HG03064 (cell line): ENCODE data around the gene RSAD1.

Source experiments
- ATAC-seq: cut with Tn5 transposase; IDR thresholded peaks from one replicate; pipeline ENCODE4 v1.9.1; 2021; ENCODE audit warnings: low read depth; ENCODE audit not compliant: unreplicated experiment

Gene RSAD1

GRCh38 chr17:50488880-50489279 lies 10.2 kb downstream of the RSAD1 start:
- ATAC-seq: no peak

GRCh38 chr17:50491505-50491904 lies 12.8 kb downstream of the RSAD1 start:
- ATAC-seq: no peak

- no peak for ATAC-seq
Observed at GRCh38 chr17:50492214-50492613, 13.6 kb downstream of the RSAD1 start.

GRCh38 chr17:50493744-50494143 lies 15.1 kb downstream of the RSAD1 start:
- no peak for ATAC-seq

- no peak for ATAC-seq
Observed at GRCh38 chr17:50495217-50495823, 16.7 kb downstream of the RSAD1 start.

GRCh38 chr17:50495918-50496317 lies 17.3 kb downstream of the RSAD1 start:
- no peak for ATAC-seq

- no peak for ATAC-seq
Observed at GRCh38 chr17:50498021-50498874, 19.6 kb downstream of the RSAD1 start.

GRCh38 chr17:50499270-50499669 lies 20.6 kb downstream of the RSAD1 start:
- ATAC-seq: no peak

GRCh38 chr17:50499721-50500120 lies 21.1 kb downstream of the RSAD1 start:
- no peak for ATAC-seq

GRCh38 chr17:50501054-50501453 lies 22.4 kb downstream of the RSAD1 start:
- ATAC-seq: no peak

- no peak for ATAC-seq
Observed at GRCh38 chr17:50502301-50502990, 23.8 kb downstream of the RSAD1 start.

GRCh38 chr17:50505591-50506130 lies 27.0 kb downstream of the RSAD1 start:
- no peak for ATAC-seq

- ATAC-seq: no peak
Observed at GRCh38 chr17:50506298-50506697, 27.6 kb downstream of the RSAD1 start.

- no peak for ATAC-seq
Observed at GRCh38 chr17:50507871-50508572, 29.4 kb downstream of the RSAD1 start, which contains the start of gene MYCBPAP. TSS of gene MYCBPAP (plus strand) at chr17:50508439. CDS start at chr17:50508675, 236 bp downstream.

- ATAC-seq: no peak
Observed at GRCh38 chr17:50508573-50509460, 30.2 kb downstream of the RSAD1 start.

- ATAC-seq: peak; percentile 85
Observed at GRCh38 chr17:50511058-50511457, 32.4 kb downstream of the RSAD1 start.

GRCh38 chr17:50513495-50513894 lies 34.8 kb downstream of the RSAD1 start:
- ATAC-seq: no peak

- ATAC-seq: no peak
Observed at GRCh38 chr17:50514388-50514787, 35.7 kb downstream of the RSAD1 start.

- ATAC-seq: no peak
Observed at GRCh38 chr17:50514936-50515702, 36.5 kb downstream of the RSAD1 start.
